Measurements from ENCODE around the gene FKBP7.
"Not testable (repeated sequence)": the region's sequence is repeated elsewhere in the genome, so short reads cannot be mapped to it uniquely, and the experiment has no call there.

Gene FKBP7

DNA sequence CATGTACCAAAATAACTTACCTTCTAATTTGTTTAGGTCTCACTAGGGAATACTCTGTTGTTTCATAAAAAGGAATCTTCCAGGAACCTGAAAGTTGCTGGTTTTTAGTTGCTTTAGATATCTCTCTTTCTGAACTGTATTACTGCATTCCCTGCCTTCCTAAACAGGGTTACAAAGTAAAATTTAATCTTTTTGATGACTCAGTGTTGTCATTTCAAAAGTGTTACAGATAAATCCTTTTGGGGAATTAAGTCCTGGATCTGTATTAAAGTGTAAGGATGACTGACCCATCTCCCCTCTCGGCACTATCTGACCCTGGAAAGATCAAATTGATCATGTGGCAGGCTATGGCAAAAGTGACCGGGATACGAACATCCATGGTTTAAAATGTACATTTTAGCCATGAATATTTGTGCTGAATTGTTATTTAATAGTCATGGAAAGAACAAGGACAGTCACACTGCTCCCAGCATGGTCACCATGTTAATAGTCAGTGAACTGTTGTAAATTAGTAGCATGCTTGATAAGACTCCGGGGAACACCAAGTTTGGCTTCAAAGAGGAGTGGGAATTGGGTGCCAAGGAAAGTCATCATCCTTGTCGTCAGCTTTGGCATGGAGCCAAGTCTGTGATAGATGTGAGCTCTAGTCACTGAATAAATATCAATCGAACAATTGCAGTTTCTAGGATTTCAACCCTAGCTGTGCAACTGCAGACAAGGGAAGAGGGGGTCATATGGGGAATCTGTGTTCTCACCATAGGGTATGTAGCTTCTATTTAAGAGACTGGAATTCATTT, 6.0 kb upstream of the FKBP7 start:
- no peak for FAIRE-seq

DNA sequence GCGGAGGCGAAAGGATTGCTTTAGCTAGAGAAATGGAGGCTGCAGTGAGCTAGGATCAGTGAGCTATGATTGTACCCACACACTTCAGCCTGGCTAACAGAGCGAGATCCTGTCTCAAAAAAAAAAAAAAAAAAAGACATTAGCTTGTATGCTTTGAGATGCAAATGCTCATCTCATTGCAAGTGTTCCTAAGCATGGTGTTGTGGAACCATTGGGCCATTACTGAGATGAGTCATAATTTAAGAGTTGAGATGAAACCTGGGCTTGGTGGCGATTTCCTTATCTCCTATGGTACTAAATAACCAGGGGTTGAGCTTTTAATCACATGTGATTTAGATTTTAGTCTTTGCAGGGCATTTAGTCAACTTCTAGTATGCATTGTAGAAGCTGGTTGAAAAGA, 4.0 kb upstream of the FKBP7 start:
- FAIRE-seq: peak; percentile 79

DNA sequence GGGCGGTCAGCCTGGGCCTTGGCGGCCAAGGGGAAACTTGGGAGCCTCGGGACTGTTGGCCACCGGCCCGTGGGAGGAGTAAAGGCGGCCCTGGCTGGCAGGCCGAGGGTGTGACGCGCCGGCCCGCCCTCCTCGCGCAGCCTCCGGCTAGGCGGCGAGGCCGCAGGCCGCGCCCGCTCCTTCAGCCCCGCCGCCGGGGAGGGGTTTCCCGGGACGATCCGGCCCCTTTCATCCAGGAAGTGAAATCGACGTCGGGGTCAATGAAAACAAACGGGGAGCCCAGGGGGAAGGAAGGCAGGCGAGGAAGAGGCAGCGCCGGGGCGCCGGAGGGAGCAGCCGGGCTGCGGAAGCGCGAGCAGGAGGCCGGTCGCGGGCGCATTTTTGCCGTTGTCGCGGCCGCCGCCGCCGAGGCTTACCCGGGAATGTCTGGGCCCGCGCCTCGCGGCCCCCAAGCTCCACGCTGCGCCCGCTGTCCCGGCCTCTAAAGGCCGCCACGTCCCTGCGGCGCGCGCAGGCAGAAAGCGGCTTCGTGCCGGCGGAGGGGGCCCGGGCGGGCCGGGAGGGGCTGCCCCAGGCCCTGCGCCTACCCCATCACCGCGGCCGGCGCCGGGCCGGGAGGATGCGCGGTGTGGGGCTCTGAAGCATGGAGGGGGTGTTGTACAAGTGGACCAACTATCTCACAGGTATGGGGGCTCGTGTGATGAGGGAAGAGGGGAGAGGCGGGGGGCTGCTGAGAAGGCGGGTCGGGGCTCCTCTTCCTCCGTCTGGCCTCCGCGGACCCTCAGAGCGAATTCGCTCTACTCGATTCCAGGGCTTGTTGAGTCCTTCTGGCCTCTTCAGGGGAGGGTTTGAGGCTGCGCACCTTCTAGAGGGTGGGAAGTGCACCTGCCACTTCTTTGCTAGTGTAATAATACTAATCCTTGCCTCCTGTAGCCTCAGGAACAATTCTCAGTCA, 2.1 kb upstream of the FKBP7 start, which contains the start of gene PLEKHA3:
Gene PLEKHA3, plus strand, starts transcription at position 231 of the 955 bp plus-strand sequence. Its CDS starts 413 bp downstream, at position 644.
- no peak for FAIRE-seq

DNA sequence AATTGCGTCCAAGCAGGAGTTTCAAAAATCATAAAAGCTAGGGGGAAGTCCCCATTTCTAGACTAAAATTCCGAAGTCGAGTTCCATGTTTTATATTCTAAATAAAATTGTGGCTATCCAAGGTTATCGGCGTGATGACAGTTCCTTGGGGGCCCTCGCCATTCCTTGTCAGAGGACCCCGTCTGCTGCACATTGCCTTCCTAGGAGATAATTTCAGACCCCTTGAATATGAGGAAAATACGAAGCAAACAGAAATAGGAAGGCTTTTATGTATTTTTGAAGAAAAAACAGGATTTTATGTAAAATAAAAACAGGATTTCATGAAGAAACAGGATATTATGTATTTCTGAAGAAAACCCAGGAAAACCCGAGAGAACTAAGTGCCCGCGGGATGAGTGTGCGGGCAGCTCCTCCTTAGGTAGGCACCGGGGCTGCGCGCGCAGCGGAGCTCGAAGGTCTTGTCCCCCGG, 1.4 kb upstream of the FKBP7 start:
- FAIRE-seq: no peak

DNA sequence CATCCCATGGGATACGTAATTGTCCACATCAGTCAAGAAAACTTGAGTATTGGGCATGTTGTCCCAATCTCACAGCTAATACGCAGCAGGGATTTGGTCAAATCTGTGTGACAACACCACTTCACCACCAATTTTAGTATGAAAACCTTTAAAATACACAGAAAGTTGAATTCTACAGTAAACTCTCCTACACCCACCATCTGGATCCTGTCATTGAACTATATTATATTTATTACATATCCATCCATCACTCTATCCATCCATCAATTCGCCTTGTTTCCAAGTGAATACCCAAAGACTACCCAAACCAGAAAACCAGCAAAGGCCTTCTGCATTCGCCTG, 846 bp upstream of the FKBP7 start:
- peak; percentile 27 for FAIRE-seq

DNA sequence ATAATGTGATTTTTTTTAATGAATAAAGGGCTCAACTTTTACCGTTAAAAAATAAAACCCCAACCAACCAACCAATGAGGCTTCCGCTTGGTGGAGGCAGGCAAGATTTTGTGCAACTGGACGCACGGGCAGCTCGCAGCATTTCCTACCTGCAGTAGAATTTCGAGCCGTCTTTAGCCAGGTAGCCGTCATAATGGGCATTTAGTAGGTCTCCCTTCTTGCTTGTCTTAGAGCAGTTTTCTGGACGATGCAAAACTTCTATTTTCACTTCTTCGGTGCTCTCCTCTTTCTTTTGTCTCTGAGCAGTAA, 316 bp downstream of the FKBP7 start:
- FAIRE-seq: no peak

DNA sequence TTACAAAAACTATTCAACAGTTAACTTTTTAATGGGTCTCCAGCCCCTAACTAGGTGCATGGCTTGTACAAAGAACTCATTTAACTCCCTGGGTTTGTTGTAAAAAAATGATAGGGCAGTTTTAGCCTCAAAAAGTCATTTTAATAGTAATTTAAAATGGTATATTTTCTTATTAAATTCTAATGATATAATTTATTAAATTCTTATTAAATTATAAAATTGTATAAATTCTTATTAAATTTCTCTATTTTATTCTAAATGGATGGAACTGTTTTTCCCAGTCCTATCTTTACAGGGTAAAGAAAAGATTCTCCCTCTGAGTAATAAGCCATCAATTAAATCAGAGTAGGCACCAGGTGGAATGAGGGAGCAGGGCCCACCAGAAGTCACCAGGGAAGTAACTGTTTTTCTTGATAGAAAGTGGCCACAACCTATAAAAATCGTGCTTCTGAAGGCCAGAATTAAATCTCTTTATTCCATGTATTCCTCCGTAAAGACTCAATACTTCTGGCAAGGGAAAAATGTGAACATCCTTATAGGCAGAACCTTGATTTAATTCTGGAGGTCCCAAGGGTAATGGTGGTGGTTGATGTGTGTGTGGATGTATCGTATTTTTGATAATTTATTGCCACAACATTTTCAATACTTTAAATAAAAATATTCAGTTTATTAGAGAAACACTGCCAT, 814 bp downstream of the FKBP7 start:
- FAIRE-seq: no peak

DNA sequence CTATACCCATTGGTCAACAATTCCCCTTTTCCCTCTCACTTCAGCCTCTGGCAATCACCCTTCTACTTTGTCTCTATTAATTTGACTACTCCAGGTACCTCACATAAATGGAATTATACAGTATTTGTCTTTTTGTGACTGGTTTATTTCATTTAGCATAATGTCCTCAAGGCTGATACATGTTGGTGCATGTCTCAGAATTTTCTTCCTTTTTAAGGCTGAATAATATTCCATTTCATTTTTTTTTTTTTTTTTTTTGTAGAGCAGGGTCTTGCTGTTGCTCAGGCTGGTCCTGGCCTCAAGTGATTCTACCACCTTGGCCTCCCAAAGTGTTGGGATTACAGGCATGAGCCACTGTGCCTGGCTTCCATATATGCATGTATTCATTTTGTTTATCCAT, 1.9 kb downstream of the FKBP7 start:
- no peak for FAIRE-seq

DNA sequence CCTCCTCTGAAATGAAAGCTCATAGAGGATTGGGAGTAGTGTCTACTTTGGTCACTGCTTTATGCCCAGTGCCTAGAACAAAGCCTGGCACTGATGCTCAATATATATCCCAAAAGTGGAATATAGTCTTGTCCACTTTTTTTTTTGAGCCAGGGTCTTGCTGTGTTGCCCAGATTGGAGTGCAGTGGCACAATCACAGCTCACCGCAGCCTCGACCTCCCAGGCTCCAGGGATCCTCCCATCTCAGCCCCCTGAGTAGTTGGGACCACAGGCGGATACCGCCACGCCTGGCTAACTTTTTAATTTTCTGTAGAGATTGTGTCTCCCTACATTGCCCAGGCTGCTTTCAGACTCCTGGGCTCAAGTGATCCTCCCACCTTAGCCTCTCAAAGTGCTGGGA, 3.8 kb downstream of the FKBP7 start:
- no peak for FAIRE-seq

DNA sequence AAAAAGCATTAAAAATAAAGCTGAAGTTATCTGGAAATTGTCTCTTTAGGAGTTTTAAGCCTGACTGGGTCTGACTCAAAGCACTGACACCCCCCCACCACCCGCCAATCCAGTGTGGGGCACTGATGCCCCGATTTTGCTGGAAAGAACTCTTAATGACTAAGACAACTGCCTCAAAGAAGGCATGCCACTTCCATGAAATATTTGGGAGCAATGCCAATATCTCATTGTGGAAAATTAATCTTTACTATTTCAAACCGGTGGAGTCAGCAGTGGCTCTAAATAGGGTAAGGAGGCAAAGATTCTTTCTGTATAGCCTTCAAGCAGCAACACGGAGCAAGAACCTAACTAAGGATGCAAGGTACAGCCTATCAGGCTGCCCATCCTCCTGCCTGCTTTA, 4.5 kb downstream of the FKBP7 start:
- no peak for FAIRE-seq

DNA sequence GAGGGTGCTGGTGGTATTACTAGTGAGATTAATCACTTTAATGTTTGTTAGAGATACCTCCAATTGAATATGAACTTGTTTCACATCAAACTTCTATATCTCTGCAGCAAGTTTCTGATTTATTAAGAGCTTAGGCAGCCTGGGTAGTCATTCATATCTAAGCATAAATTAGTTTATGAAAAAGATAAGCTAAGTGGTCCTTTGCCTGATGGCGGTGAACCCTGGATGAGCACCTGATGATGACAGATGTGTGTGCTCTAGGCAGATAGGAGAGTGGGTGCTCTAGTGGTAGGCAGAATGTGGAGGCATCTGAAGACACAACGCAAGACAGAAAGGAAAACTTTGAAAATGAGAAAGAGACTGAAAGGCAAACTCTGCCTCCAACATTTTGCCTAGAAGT, 5.0 kb downstream of the FKBP7 start:
- FAIRE-seq: no peak

DNA sequence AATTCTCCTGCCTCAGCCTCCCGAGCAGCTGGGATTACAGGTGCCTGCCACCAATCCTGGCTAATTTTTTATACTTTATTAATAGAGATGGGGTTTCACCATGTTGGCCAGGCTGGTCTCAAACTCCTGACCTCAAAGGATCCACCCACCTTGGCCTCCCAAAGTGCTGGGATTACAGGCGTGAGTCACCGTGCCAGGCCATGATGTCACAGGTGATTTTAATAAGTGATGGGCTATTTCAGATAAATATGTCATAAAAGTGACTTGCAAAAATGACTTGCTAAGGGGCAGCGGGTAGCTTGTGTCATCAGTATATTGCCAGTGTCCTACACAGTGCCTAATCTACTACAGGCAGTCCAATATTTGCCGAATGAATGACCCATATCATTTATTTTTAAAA, 7.1 kb downstream of the FKBP7 start:
- FAIRE-seq: not testable (repeated sequence)

DNA sequence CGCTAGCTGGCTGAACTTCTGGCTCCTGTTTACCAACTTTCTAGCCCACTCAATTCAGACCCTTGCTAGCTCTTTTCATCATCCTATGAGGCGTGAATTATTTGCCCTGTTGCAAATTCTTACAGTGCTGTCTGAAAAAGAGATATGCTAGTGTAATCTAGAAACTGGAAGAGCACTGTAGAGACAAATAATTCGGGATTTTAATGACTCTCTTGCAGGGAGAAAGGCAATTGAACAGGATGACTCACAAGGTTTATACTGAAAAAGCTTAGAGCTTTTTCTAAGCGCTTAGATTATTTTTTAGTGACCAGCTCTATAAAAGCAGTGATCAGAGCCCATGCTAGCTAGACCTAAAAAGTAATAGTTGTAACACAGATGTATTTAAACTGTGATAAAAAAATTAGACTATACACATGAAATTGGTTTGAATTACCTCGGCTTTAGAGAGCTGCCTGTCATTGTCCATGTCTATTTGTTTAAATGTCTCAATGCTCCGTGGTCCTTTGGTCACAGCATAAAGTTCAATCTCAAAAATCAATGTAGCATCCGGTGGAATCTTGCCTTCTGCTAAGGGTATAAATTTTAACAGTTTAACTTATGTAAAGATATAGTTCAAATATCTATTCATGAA, 9.1 kb downstream of the FKBP7 start:
- FAIRE-seq: no peak

DNA sequence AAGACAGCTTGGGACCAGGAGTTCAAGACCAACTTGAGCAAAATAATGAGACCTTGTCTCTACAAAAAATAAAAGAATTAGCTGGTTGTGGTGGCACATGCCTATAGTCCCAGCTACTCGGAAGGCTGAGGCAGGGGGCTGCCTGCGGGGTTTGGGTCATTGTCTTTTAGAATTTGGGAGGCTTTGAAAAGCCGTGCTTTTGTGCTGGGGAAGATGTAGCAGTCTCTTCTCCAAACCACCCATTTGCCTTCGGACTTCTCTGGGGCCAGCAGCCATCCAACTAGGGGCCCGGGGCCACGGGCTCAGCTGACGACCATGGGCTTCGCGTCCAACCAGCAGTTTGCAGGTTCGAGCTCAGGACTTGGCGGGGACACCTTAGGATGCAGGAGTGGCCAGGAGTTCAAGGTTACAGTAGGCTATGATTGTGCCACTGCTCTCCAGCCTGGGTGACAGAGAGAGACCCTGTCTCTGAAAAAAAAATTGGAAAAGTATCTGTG, 21.0 kb downstream of the FKBP7 start:
- no peak for FAIRE-seq

DNA sequence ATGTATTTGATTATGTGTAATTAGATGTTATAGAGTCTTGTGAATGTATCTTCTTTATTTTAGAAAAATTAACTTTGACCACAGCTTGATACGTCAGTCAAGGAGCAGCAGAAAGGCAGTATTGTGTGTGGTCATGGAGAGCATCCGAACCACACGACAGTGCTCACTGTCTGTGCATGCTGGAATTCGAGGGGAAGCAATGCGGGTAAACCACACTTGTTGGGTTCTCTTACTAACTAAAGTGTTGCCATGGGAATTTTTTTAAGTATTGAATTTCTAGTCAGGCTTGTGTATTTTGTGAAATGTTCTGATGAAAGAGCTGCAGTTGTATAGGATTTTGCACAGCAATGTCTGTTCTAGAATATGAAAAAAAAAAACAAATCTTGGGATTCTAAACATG, 22.5 kb downstream of the FKBP7 start:
- no peak for FAIRE-seq

DNA sequence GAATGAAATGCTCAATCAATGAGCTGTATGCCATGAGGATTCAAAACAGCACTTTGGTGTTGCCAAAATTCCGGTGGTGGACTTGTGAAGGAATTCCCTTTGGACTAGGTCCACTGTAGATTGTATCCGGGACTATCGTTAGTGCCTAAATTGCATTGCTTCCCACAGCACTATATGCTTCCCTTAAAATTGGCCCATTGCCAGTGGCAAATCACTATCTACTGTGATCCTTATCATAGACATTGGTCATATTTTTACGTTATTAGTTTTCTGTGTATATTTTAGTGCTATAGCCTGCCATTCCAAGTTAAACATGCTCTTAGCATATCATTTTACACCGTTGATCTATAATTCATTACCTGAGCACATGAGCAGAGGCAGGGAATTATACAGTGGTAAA, 25.5 kb downstream of the FKBP7 start:
- FAIRE-seq: no peak

DNA sequence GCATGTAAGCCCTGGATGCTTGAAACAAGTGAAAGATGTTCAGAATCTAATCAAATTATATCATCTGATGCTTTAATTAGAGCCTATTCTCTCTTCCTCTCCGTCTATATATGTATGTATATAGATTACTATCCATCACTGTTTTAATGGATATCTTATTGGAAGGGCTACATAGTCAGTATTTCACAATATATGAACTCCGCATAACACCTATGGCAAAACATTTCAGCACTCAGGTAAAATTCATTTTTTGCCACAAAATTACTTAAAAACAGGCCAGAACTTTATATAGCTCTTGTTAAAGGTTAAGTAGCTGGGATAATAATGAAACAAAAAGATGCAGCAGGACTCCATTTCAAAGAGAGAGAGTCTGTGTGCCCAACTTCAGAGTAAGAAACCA, 26.1 kb downstream of the FKBP7 start:
- FAIRE-seq: no peak

DNA sequence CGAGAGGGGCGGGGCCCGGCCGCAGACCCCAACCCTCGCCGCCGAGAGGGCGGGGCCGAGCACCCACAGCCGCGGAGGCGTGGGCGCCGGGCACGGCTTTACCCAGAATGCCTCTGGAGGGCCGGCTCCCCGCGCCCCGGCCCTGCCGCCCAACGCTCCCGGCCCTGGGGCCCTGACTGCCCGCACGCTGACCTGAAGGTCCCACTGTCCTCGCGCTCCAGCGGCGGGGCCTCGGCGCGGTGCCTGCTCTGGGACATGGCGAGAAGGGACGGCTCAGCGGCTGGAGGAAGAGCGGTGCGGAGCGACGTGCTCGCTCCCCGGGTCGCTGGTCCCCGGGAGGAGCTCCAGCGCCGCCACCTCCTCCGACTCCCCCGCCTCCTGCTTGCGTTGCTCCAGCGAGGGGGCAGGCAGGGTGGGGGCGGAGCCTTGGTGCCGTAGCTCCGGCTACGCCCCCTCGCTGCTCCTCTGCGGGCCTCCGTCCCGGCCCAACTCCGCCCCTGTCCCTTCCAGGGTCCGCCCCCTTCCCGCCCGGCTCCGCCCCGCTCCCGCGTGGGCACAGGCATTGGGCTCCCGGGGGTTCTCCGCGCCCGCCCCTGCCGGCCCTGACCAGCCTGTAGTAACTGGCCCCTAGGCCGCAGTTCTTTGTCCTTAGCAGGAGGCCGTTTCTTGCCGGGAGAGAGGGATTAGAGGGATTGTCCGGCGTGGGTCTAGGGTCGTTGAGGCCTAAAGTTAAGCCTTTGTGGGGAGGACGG, 27.4 kb downstream of the FKBP7 start, which contains the start of the genes PJVK and PRKRA:
Gene PJVK, plus strand, starts transcription at position 605 of the 752 bp plus-strand sequence. CDS start 2,032 bp downstream, outside the sequence.
Gene PRKRA, minus strand, starts transcription at position 402 of the 752 bp plus-strand sequence. Its CDS starts 145 bp downstream, at position 257.
- no peak for FAIRE-seq

DNA sequence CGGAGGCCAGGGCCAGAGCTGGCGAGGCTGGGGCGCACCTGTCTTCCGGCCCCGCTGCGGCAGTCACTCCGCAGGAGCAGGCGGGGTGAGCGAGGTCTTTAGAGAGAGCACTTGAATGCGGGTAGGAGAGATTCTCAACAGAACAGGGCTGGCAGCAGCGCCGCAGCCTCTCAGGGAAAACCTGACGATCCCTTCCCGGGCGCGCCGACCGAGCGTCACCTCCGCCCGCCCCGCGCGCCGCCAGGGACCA, 28.0 kb downstream of the FKBP7 start:
- FAIRE-seq: no peak

DNA sequence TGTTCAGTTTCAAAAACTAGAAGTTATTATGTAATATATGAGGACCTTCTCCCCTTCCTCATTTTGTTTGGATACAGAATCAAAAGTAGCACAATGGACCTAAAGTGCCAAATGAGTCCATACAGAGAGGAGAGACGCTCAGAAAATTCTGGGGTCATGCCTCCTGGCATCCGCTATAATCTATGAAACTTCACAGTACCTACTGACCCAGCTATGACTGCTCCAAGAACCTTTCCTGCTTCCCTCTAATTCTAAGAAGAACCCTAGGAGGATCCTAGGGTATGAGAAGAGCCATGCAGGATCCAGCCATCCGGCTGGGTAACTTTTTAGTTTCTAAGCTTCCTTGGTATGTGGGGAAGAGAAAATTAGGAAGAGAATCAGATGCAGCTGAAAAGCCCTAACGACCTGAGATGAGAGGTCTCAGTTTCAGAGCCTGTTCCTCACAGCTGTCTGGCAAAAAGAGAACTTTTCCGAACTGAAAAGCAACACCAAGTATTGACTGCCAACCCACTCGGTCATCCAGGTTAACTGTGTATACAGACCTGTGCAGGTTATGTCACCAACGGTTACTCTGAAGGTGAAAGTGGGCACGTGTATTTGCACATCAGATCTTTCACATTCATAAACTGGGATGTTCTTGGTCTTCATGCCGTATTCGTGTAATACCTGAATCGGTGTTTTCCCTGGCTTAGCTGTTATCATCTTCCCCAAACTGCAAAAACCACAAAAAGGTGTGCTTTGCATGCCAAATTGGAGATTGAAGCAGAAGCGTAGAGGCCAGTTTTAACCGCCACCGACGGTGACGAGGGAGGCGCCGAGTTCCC, 28.5 kb downstream of the FKBP7 start:
- FAIRE-seq: no peak
